ENCODE results near the gene NAA15.
"Not testable (repeated sequence)": the region's sequence is repeated elsewhere in the genome, so short reads cannot be mapped to it uniquely, and the experiment has no call there.

The NAA15 gene

DNA sequence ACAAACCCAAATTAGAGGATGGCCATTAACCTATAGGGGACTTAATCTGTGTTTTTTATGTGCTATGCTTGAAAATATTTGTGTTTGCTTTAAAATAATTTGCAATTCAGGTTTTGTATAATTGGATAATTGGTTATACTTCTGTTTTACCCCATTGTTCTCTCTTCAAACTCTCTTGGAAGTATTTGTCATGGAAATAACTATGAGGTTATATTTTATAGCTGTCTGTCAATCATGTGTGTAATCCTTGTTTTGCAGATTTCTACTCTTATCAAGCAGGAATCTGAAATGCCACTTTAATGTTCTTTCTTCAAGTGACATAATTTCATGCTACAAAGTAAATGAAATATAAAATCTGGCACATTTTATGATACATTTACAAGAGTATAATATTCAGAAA is 16.3 kb downstream of the NAA15 start:
- Histone ChIP-seq H3K27ac (ENCODE audit: low read depth, low read length, severe bottlenecking) (no peak overlapping the region), H3K4me3 (ENCODE audit: extremely low read depth, insufficient read depth, low read length, poor library complexity, severe bottlenecking) (no peak overlapping the region)

DNA sequence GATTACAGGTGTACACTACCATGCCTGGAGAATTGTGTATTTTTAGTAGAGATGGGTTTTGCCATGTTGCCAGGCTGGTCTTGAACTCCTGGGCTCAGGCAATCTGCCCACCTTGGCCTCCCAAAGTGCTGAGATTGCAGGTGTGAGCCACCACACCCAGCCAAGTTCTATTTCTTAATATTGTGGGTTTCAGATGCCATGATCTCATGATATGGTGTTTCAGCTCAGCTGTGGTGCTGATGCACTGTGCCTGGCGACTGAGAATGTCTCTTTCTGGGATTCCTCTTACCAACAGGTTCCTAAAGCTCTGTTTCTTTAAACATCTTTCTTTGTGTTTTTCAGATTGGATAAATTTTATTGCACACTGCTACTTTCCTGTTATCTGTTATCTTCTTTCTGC is 18.3 kb downstream of the NAA15 start:
- H3K4me3 ChIP-seq (ENCODE audit: extremely low read depth, insufficient read depth, low read length, poor library complexity, severe bottlenecking): no peak overlapping the region
- H3K27ac ChIP-seq (ENCODE audit: low read depth, low read length, severe bottlenecking): no peak overlapping the region
- 80% methylated on average over 1 of the region's 1 CpG; no CpG with 5 or more reads in 1 of the 2 experiments for WGBS, 2 experiments (ENCODE audit: insufficient coverage in 2 of 2)
- H3K4me1 ChIP-seq (ENCODE audit: control insufficient read depth, insufficient read depth, low read length, poor library complexity, severe bottlenecking): no peaks in the 10 kb centered on the region
- peaks cover 3% of the 10 kb centered on the region for H3K9me3 ChIP-seq (ENCODE audit: control insufficient read depth, low read length)
- H3K36me3 ChIP-seq (ENCODE audit: control insufficient read depth, insufficient read depth, low read length): peaks cover 13% of the 10 kb centered on the region

More for the DNA sequence above, 16.3 kb downstream of the NAA15 start:
- Histone ChIP-seq H3K4me1 (ENCODE audit: control insufficient read depth, insufficient read depth, low read length, poor library complexity, severe bottlenecking) (peaks cover 3% of the 10 kb centered on the region), H3K36me3 (ENCODE audit: control insufficient read depth, insufficient read depth, low read length) (peaks cover 17% of the 10 kb centered on the region), H3K9me3 (ENCODE audit: control insufficient read depth, low read length) (peaks cover 3% of the 10 kb centered on the region)

DNA sequence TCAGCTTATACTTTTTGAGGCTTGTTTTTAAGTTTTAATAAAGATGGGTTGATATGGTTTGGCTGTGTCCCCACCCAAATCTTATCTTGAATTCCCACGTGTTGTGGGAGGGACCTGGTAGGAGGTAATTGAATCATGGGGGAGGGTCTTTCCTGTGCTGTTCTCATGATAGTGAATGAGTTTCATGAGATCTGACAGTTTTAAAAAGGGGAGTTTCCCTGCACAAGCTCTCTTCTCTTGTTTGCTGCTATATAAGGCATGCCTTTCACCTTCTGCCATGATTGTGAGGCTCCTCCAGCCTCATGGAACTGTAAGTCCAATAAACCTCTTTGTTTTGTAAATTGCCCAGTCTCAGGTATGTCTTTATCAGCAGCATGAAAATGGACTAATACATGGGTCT is 20.8 kb downstream of the NAA15 start:
- 100% methylated on average over 1 of the region's 1 CpG; no CpG with 5 or more reads in 1 of the 2 experiments for WGBS, 2 experiments (ENCODE audit: insufficient coverage in 2 of 2)

DNA sequence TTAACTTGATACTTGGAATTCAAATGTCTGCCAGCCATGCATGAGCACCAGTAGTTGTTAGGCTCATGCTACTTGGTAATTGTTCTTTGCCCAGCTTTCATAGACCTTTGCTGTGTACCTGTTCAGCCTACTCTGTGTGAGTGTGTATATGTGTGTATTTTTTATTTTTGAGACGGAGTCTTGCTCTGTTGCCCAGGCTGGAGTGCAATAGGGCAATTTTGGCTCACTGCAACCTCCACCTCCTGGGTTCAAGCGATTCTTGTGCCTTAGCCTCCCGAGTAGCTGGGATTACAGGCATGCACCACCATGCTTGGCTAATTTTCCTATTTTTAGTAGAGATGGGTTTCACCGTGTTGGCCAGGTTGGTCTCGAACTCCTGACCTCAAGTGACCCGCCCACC is 21.2 kb downstream of the NAA15 start:
- peaks cover 13% of the 10 kb centered on the region for H3K36me3 ChIP-seq (ENCODE audit: control insufficient read depth, insufficient read depth, low read length)
- H3K9me3 ChIP-seq (ENCODE audit: control insufficient read depth, low read length); H3K27ac ChIP-seq (ENCODE audit: low read depth, low read length, severe bottlenecking); H3K4me1 ChIP-seq (ENCODE audit: control insufficient read depth, insufficient read depth, low read length, poor library complexity, severe bottlenecking); H3K4me3 ChIP-seq (ENCODE audit: extremely low read depth, insufficient read depth, low read length, poor library complexity, severe bottlenecking): not testable (repeated sequence)
- 93 to 94% methylated on average over 4 to 6 of the region's 6 CpGs for WGBS, 2 experiments (ENCODE audit: insufficient coverage in 2 of 2)

More for the DNA sequence above, 20.8 kb downstream of the NAA15 start:
- H3K4me3 ChIP-seq (ENCODE audit: extremely low read depth, insufficient read depth, low read length, poor library complexity, severe bottlenecking); H3K9me3 ChIP-seq (ENCODE audit: control insufficient read depth, low read length); H3K27ac ChIP-seq (ENCODE audit: low read depth, low read length, severe bottlenecking); H3K4me1 ChIP-seq (ENCODE audit: control insufficient read depth, insufficient read depth, low read length, poor library complexity, severe bottlenecking): not testable (repeated sequence)
- H3K36me3 ChIP-seq (ENCODE audit: control insufficient read depth, insufficient read depth, low read length): peaks cover 13% of the 10 kb centered on the region

DNA sequence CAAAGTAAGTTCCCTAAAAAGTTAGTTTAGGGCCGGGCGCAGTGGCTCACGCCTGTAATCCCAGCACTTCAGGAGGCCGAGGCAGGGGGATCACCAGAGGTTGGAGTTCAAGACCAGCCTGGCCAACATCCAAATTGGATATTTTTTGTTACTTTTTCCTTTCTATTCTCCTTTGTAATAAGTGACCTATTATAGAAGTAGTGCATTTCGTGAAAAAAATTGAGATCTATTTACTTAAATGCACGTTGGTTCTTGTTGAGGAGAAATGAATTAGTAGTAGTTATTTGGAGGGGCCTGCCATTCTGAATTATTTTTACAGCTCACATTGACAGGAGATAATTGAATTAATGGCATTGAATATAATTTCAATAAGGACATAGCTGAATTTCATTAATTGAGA is 23.3 kb downstream of the NAA15 start:
- 92 to 93% methylated on average over 4 to 5 of the region's 6 CpGs for WGBS, 2 experiments (ENCODE audit: insufficient coverage in 2 of 2)
- H3K27ac ChIP-seq (ENCODE audit: low read depth, low read length, severe bottlenecking): no peak overlapping the region
- peaks cover 18% of the 10 kb centered on the region for H3K36me3 ChIP-seq (ENCODE audit: control insufficient read depth, insufficient read depth, low read length)
- no peaks in the 10 kb centered on the region for H3K9me3 ChIP-seq (ENCODE audit: control insufficient read depth, low read length)
- H3K4me3 ChIP-seq (ENCODE audit: extremely low read depth, insufficient read depth, low read length, poor library complexity, severe bottlenecking): no peak overlapping the region
- H3K4me1 ChIP-seq (ENCODE audit: control insufficient read depth, insufficient read depth, low read length, poor library complexity, severe bottlenecking): no peaks in the 10 kb centered on the region

DNA sequence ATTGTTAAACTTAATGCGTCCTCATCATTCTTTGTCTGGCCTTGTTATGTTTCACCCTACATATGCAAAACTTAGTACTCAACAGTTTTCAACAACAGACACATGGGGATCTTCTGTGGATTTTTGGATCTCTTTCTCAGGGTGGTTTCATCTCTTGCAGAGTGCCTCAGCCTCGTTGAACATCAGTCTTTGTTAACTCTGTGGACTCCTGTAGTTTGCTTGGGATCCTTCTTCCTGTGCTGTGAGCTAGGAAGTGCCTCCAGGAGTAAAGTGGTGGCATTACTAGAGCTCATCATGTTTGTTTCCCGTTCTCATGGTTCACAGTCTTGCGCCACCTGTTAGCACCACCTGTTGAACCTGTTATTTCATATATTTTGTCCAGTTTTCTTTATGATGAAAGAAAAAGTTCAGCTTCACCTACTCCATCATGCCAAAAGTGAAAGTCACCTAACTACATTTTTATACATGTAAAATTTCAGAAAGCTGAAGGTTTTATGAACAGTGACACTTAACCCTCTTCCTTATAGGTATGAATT is 28.4 kb downstream of the NAA15 start:
- peaks cover 25% of the 10 kb centered on the region for H3K36me3 ChIP-seq (ENCODE audit: control insufficient read depth, insufficient read depth, low read length)
- H3K27ac ChIP-seq (ENCODE audit: low read depth, low read length, severe bottlenecking): no peak overlapping the region
- 43 to 80% methylated on average over 1 of the region's 4 CpGs for WGBS, 2 experiments (ENCODE audit: insufficient coverage in 2 of 2)
- no peak overlapping the region for H3K4me3 ChIP-seq (ENCODE audit: extremely low read depth, insufficient read depth, low read length, poor library complexity, severe bottlenecking)
- H3K9me3 ChIP-seq (ENCODE audit: control insufficient read depth, low read length): no peaks in the 10 kb centered on the region
- no peaks in the 10 kb centered on the region for H3K4me1 ChIP-seq (ENCODE audit: control insufficient read depth, insufficient read depth, low read length, poor library complexity, severe bottlenecking)

DNA sequence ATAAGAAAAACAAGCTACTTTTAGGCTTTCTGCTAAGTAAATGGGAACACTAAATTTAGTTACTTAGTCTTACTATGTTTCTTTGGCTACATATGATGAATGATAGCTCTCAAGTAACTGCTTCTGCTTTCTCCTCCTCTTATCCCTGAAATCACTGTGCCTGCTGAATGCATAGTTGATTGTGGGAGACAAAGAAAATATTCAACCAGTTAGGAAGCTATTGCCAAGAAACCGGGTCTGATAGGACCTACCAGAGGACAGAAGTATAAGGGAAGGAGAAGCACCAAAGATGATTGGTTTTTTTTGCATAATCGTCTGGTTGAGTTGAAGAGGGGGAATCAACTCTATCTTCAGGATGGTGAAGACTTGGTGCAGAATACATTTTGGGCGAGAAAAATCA is 29.0 kb downstream of the NAA15 start:
- no peaks in the 10 kb centered on the region for H3K4me1 ChIP-seq (ENCODE audit: control insufficient read depth, insufficient read depth, low read length, poor library complexity, severe bottlenecking)
- no peak overlapping the region for H3K4me3 ChIP-seq (ENCODE audit: extremely low read depth, insufficient read depth, low read length, poor library complexity, severe bottlenecking)
- H3K9me3 ChIP-seq (ENCODE audit: control insufficient read depth, low read length): no peaks in the 10 kb centered on the region
- no peak overlapping the region for H3K27ac ChIP-seq (ENCODE audit: low read depth, low read length, severe bottlenecking)
- peaks cover 25% of the 10 kb centered on the region for H3K36me3 ChIP-seq (ENCODE audit: control insufficient read depth, insufficient read depth, low read length)
- WGBS, 2 experiments (ENCODE audit: insufficient coverage in 2 of 2): 95 to 97% methylated on average over 3 of the region's 3 CpGs

DNA sequence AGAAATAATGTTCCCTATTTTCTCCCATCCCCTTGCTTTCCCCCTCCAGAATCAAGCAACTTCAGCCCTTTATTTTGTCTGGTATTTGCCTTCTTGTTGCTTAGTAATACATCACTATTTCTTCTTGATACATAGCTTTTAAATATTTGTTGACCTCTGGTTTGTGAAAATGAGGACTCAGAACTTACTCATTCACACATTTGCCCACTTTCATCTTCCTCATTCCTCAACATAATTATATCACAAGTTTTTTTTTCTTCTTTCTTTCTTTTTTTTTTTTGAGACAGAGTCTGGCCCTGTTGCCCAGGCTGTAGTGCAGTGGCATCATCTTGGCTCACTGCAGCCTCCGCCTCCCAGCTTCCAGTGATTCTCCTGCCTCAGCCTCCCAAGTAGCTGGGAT is 29.9 kb downstream of the NAA15 start:
- no peak overlapping the region for H3K4me3 ChIP-seq (ENCODE audit: extremely low read depth, insufficient read depth, low read length, poor library complexity, severe bottlenecking)
- no peak overlapping the region for H3K27ac ChIP-seq (ENCODE audit: low read depth, low read length, severe bottlenecking)
- WGBS, 2 experiments (ENCODE audit: insufficient coverage in 2 of 2): 100% methylated on average over 1 of the region's 1 CpG
- H3K36me3 ChIP-seq (ENCODE audit: control insufficient read depth, insufficient read depth, low read length): peaks cover 30% of the 10 kb centered on the region
- H3K4me1 ChIP-seq (ENCODE audit: control insufficient read depth, insufficient read depth, low read length, poor library complexity, severe bottlenecking): no peaks in the 10 kb centered on the region
- no peaks in the 10 kb centered on the region for H3K9me3 ChIP-seq (ENCODE audit: control insufficient read depth, low read length)

DNA sequence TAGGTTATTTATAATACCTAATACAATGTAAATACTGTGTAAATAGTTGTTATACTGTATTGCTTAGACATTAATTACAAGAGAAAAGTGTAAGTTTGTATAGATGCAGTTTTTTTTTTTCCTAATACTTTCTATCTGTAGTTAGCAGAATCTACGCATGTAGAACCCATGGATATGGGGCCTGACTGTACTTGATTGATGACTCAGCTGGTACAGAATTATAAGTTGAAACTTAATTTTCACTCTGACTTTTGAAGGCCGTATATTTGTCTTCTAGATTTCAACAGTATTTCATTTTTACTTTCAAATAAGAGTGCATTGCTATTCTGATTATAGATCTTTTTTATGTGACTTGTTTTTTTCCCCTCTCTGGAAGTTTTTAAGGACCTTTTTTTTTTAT is 31.7 kb downstream of the NAA15 start:
- no peaks in the 10 kb centered on the region for H3K4me1 ChIP-seq (ENCODE audit: control insufficient read depth, insufficient read depth, low read length, poor library complexity, severe bottlenecking)
- H3K9me3 ChIP-seq (ENCODE audit: control insufficient read depth, low read length): no peaks in the 10 kb centered on the region
- peaks cover 33% of the 10 kb centered on the region for H3K36me3 ChIP-seq (ENCODE audit: control insufficient read depth, insufficient read depth, low read length)
- H3K27ac ChIP-seq (ENCODE audit: low read depth, low read length, severe bottlenecking): no peak overlapping the region
- H3K4me3 ChIP-seq (ENCODE audit: extremely low read depth, insufficient read depth, low read length, poor library complexity, severe bottlenecking): no peak overlapping the region
- no CpG with 5 or more reads among the region's 2 CpGs for WGBS, 2 experiments (ENCODE audit: insufficient coverage in 2 of 2)

DNA sequence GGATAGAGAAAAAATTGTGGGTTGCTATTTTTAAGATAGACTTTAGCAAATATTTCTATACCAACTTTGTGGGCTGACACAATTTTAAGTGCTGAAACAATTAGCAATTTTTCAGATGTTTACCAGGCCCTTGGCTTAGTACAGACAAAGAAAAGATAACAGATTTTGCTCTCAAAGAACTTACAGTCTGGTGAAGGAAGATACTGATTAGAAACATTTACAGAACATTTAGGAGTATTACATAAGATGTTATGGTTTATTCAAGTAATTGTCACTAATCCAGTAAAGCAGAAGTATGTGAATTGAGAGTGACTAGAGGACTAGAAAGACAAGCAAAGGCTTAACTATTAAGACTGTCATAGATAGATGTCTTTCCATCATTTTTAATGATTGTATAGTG is 36.3 kb downstream of the NAA15 start:
- Histone ChIP-seq H3K27ac (ENCODE audit: low read depth, low read length, severe bottlenecking) (no peak overlapping the region), H3K36me3 (ENCODE audit: control insufficient read depth, insufficient read depth, low read length) (peaks cover 37% of the 10 kb centered on the region), H3K4me1 (ENCODE audit: control insufficient read depth, insufficient read depth, low read length, poor library complexity, severe bottlenecking) (no peaks in the 10 kb centered on the region), H3K9me3 (ENCODE audit: control insufficient read depth, low read length) (no peaks in the 10 kb centered on the region), H3K4me3 (ENCODE audit: extremely low read depth, insufficient read depth, low read length, poor library complexity, severe bottlenecking) (no peak overlapping the region)

DNA sequence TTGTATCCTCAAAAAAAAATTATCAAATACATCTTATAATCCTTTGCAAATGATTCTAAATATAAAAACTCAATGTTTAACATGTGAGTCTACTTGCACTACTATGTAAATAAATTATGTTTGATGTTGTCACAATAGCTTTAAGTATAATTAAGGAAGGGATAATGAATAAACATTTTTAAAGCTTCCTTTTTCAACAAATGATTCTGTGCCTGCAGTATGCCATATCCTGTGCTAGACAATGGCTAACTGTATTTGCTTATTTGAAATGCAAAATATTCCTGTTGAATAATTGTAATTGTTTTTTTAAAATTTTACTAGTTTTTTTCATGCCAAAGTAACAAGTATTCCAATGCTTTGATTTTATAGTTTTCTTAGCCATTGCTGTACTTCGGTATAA is 60.0 kb downstream of the NAA15 start:
- H3K27ac ChIP-seq (ENCODE audit: low read depth, low read length, severe bottlenecking): no peak overlapping the region
- no peak overlapping the region for H3K4me3 ChIP-seq (ENCODE audit: extremely low read depth, insufficient read depth, low read length, poor library complexity, severe bottlenecking)
- H3K4me1 ChIP-seq (ENCODE audit: control insufficient read depth, insufficient read depth, low read length, poor library complexity, severe bottlenecking): no peaks in the 10 kb centered on the region
- no peaks in the 10 kb centered on the region for H3K9me3 ChIP-seq (ENCODE audit: control insufficient read depth, low read length)
- peaks cover 56% of the 10 kb centered on the region for H3K36me3 ChIP-seq (ENCODE audit: control insufficient read depth, insufficient read depth, low read length)
- no CpG with 5 or more reads among the region's 1 CpG for WGBS, 2 experiments (ENCODE audit: insufficient coverage in 2 of 2)
